Heart right ventricle (tissue), 16 donors: ENCODE data around the gene MOB3B. TPM values are rescaled to one million over a fixed set of nuclear protein-coding genes. Genes with fewer than 3 reads are reported as not detected.
"Not testable (repeated sequence)": the region's sequence is repeated elsewhere in the genome, so short reads cannot be mapped to it uniquely, and the experiment has no call there.

Source experiments
- ATAC-seq, 8 donors: fragments of 200-7000 bp; cut with Tn5 transposase; one replicate each; pipeline ENCODE4 v1.9.1; 2020; ENCODE audit warnings: mild to moderate bottlenecking in 8 of 8, moderate library complexity in 8 of 8, moderate number of reproducible peaks in 1 of 8
- DNase-seq, 2 donors: peaks; one replicate each; pipeline ENCODE4 v3.0.0-alpha.2; 2020
- H3K27ac ChIP-seq, 10 donors: fragments of 200-600 bp; sonication (generic) in 2 of 10; one replicate each; pipeline versions ENCODE4 v1.5.0 to v1.8.0; 2020 to 2022; ENCODE audit warnings: mild to moderate bottlenecking in 3 of 10
- H3K27me3 ChIP-seq, 7 donors: fragments of 200-600 bp; one replicate each; pipeline ENCODE4 v1.8.0; 2021 to 2022; ENCODE audit warnings: mild to moderate bottlenecking in 2 of 7
- H3K36me3 ChIP-seq, 9 donors: fragments of 200-600 bp; sonication (generic) in 1 of 9; one replicate each; pipeline versions ENCODE4 v1.5.0 to v1.8.0; 2020 to 2022; ENCODE audit warnings: mild to moderate bottlenecking in 2 of 9
- H3K4me1 ChIP-seq, 9 donors: fragments of 200-600 bp; sonication (generic) in 1 of 9; one replicate each; pipeline versions ENCODE4 v1.5.0 to v1.8.0; 2020 to 2022; ENCODE audit warnings: mild to moderate bottlenecking in 4 of 9
- H3K4me3 ChIP-seq, 10 donors: fragments of 200-600 bp; sonication (generic) in 2 of 10; one replicate each; pipeline versions ENCODE4 v1.5.0 to v1.8.0; 2020 to 2022; ENCODE audit warnings: mild to moderate bottlenecking in 7 of 10, moderate library complexity in 2 of 10
- H3K9me3 ChIP-seq, 11 donors: fragments of 200-600 bp in 10 of 11; sonication (generic) in 2 of 11; one replicate each; pipeline versions ENCODE4 v1.5.0 to v1.8.0; 2013 to 2022; ENCODE audit warnings: mild to moderate bottlenecking in 2 of 11, control low read depth in 1 of 11, moderate library complexity in 1 of 11
- CTCF ChIP-seq, 9 donors: fragments of 200-600 bp; sonication (generic) in 2 of 9; IDR thresholded peaks; one replicate each; pipeline versions ENCODE4 v1.5.0 to v1.8.0; 2021 to 2022; ENCODE audit warnings: antibody characterized with exemption in 9 of 9, mild to moderate bottlenecking in 5 of 9, moderate library complexity in 1 of 9
- WGBS, 2 donors: extraction: QIAGEN DNeasy Blood & Tissue Kit; methylation state at CpG; one replicate each; pipeline ENCODE4 v1.1.7; 2013; ENCODE audit warnings: inconsistent platforms in 1 of 2; 5-methylcytosine and 5-hydroxymethylcytosine counted together
- intact Hi-C, 10 donors: fragments of 100-400 bp; cut with DNase I; formaldehyde crosslinking; loops; one replicate each; pipeline versions ENCODE4 v1.11.1 to v1.14.2; 2022
- polyA plus RNA-seq, 2 donors: library from polyadenylated mRNA; stranded (reverse); fragments of 200-250 nt; gene quantifications; one replicate each; pipeline ENCODE4 v1.2.3, GENCODE V29; 2013
- total RNA-seq, 10 donors: library from RNA; stranded (reverse); fragmentation: NEBNext Ultra II Directional in 3 of 10; extraction: Animal tissue kit (Norgen Biotek cat#: 25700) in 3 of 10; gene quantifications; one replicate each; pipeline versions ENCODE4 v1.2.1 to v1.2.4, GENCODE V29; 2021 to 2023
- donor health status: Arrhythmogenic right ventricular cardiomyopathy.
- donor health status: ischemic (EF 13 %, LVEDD 7.1; RV severe dilation, severe dysfunction).
- donor health status: healthy with polysubstance abuse.
- donor health status: DM: no; HTN: yes; CAD: no.
- donor health status: DM: no; HTN: no; CAD: no.
- donor health status: ischemic (EF 25% LVEDD 6.9; RV normal size, moderate dysfunction).
- donor health status: ischemic (EF 25% LVEDD 5.7; RV mildly dilated, moderate dysfunction).
- donor health status: healthy.
- donor health status: DM: yes; HTN: yes; CAD: no.
- donor health status: Ischemic cardiomyopathy.
- donor health status: ischemic (EF 35%, LVEDD 5.7; RV mildly dilated, moderate dysfunction).
- donor health status: nonischemic (EF 11% LVEDD 7.7; RV severe dilation, severe dysfunction).
- donor health status: DM: yes; HTN: yes; CAD: no.
- donor health status: PGD.
- donor health status: ischemic (EF 29% LVEDD 5.4; RV normal size, mild dysfunction).
- donor health status: nonischemic (EF 23%, LVEDD 6.1; RV moderate dilation, normal function).

Gene MOB3B
- total and polyA plus RNA-seq, 12 donors, result 0.39 to 2.3 (median 1.3) TPM

DNA sequence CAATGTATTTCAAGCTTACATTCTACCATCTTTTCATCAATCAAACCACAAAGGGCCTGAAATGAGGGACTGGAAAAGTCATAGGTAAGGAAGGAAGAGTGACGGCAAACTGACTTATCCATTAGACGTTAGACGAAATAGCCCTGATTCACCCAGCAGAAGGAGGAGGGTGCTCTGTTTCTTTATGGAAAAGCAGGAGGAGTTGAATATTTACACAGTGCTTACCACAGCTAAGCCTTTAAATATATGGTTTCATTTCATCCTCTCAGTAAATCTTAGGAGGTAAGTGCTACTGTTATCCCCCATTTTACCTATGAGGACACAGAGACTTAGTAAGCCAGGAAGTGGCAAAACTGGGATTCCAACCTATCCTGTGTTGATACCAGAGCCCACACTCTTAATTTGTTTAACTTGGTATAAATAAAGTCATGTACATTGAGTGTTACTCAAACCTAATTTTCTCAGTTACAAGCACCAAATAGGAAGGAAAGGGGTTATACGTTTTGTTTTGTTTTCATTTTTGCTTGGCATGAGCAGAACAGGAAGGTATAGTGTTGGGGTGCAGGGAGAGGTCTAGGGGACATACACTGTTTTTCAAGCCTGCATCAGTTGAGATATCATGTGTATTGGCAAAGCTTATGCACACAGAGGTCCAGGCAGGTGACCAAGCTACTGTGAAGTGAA lies 103.6 kb downstream of the MOB3B start:
- H3K9me3 ChIP-seq, result no peaks in the 10 kb centered on the region
- no peak for TF ChIP-seq CTCF (IDR thresholded peaks at IDR 0.05)
- H3K4me1 ChIP-seq, result peaks cover 0 to 19% (median 0%) of the 10 kb centered on the region in 9 donors
- DNase-seq (no peak), ATAC-seq (no peak)
- no peaks in the 10 kb centered on the region for H3K27me3 ChIP-seq
- 66 to 82% methylated on average over 4 of the region's 4 CpGs for WGBS, 2 donors
- H3K4me3 ChIP-seq, result no peak overlapping the region
- intact Hi-C loops, result loop anchor here in 1 of 10 donors (5.0 kb wide), 1 partner anchor 51 kb away; no protein-coding TSS in a partner anchor
- no peak overlapping the region for H3K27ac ChIP-seq
- H3K36me3 ChIP-seq, result no peaks in the 10 kb centered on the region

GRCh38 chr9:27423915-27424710 lies 105.5 kb downstream of the MOB3B start:
- Histone ChIP-seq H3K27me3 (no peaks in the 10 kb centered on the region), H3K4me3 (no peak overlapping the region), H3K9me3 (no peaks in the 10 kb centered on the region), H3K4me1 (peaks cover 0 to 16% (median 0%) of the 10 kb centered on the region in 9 donors), H3K36me3 (no peaks in the 10 kb centered on the region), H3K27ac (no peak overlapping the region)
- no peak for ATAC-seq
- WGBS, 2 donors, result 90 to 94% methylated on average over 6 of the region's 6 CpGs
- TF ChIP-seq CTCF (IDR thresholded peaks at IDR 0.05), result no peak
- intact Hi-C loops, result loop anchor here in 1 of 10 donors (5.0 kb wide), 1 partner anchor 87 kb away; no protein-coding TSS in a partner anchor
- DNase-seq, result no peak

DNA sequence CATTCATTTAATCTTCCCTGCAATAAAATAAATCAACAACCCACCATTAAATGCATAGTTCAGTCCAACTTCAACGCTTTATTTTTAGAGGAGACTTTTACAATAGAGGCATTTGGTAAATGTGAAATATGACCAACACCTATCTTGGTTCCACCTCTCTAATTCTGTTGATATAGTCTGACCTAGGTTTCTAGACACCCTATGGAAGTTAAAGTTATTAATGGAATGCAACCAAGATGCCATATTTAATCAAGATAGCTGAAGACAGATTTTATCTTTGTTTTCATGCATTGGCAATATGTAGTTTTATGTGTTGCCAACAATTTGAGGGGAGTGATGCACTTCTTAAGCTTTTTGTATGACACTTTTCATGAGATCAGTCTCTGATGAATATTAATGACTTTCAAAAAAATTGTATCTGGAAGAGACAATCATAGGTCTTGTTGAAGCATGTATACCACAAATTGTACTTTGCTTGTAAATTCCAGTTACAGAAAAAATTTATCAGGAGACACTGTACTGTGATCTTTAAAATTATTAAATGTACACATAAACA lies 107.3 kb downstream of the MOB3B start:
- Histone ChIP-seq H3K27me3 (no peaks in the 10 kb centered on the region), H3K9me3 (no peaks in the 10 kb centered on the region), H3K36me3 (no peaks in the 10 kb centered on the region), H3K4me1 (peaks cover 0 to 9% (median 0%) of the 10 kb centered on the region in 9 donors), H3K4me3 (no peak overlapping the region), H3K27ac (no peak overlapping the region)
- WGBS, 2 donors, result 0 to 42% methylated on average over 1 of the region's 1 CpG
- TF ChIP-seq CTCF (IDR thresholded peaks at IDR 0.05), result no peak
- intact Hi-C loops, result loop anchor here in 1 of 10 donors (5.0 kb wide), 1 partner anchor 85 kb away; no protein-coding TSS in a partner anchor
- no peak for ATAC-seq
- DNase-seq, result no peak

GRCh38 chr9:27421577-27421976 lies 108.0 kb downstream of the MOB3B start:
- no peak for DNase-seq

GRCh38 chr9:27419558-27419957 lies 110.1 kb downstream of the MOB3B start:
- intact Hi-C loops, result not testable (repeated sequence)

More at GRCh38 chr9:27421577-27421976, 108.0 kb downstream of the MOB3B start:
- intact Hi-C loops, result loop anchor here in 1 of 10 donors (5.0 kb wide), 1 partner anchor 84 kb away; no protein-coding TSS in a partner anchor
- 96 to 98% methylated on average over 2 of the region's 2 CpGs for WGBS, 2 donors
- Histone ChIP-seq H3K27ac (no peak overlapping the region), H3K4me1 (peaks cover 0 to under 1% (median 0%) of the 10 kb centered on the region in 9 donors), H3K4me3 (no peak overlapping the region), H3K27me3 (no peaks in the 10 kb centered on the region), H3K9me3 (no peaks in the 10 kb centered on the region), H3K36me3 (no peaks in the 10 kb centered on the region)
- no peak for ATAC-seq
- no peak for TF ChIP-seq CTCF (IDR thresholded peaks at IDR 0.05)

More at GRCh38 chr9:27419558-27419957, 110.1 kb downstream of the MOB3B start:
- 95 to 98% methylated on average over 3 of the region's 3 CpGs for WGBS, 2 donors
- not testable (repeated sequence) for H3K4me3 ChIP-seq, H3K27me3 ChIP-seq, H3K27ac ChIP-seq, ATAC-seq, H3K4me1 ChIP-seq, H3K36me3 ChIP-seq, H3K9me3 ChIP-seq, DNase-seq
